HG02973 (cell line): ENCODE results near the gene RRAGD.

Experiments
- ATAC-seq: cut with Tn5 transposase; IDR thresholded peaks from one replicate; pipeline ENCODE4 v1.9.1; 2021; ENCODE audit warnings: moderate library complexity; ENCODE audit not compliant: unreplicated experiment

The RRAGD gene, protein sequence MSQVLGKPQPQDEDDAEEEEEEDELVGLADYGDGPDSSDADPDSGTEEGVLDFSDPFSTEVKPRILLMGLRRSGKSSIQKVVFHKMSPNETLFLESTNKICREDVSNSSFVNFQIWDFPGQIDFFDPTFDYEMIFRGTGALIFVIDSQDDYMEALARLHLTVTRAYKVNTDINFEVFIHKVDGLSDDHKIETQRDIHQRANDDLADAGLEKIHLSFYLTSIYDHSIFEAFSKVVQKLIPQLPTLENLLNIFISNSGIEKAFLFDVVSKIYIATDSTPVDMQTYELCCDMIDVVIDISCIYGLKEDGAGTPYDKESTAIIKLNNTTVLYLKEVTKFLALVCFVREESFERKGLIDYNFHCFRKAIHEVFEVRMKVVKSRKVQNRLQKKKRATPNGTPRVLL

GRCh38 chr6:89412071-89413005, at the start of gene RRAGD:
TSS of gene RRAGD (minus strand) at chr6:89412273. CDS start at chr6:89411993, 280 bp downstream.
- peak; percentile 62 for ATAC-seq

DNA sequence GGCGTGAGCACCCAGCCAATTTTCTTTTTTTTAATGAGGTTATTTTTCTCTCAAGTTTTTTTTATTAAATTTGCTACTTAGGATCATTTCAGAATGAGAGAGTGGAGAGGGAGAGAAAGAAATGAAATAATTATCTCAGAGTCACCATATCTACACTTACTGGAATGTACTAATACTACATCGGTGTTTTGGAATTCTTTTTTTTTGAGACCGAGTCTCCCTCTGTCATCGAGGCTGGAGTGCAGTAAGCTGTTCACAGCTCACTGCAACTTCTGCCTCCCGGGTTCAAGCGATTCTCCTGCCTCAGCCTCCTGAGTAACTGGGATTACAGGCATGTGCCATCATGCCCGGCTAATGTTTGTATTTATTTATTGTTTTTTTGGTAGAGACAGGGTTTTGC, 48.6 kb upstream of the RRAGD start:
- ATAC-seq: no peak

GRCh38 chr6:89459501-89459900, 47.4 kb upstream of the RRAGD start:
- ATAC-seq: no peak

GRCh38 chr6:89458704-89459103, 46.6 kb upstream of the RRAGD start:
- ATAC-seq: no peak

GRCh38 chr6:89454300-89454699, 42.2 kb upstream of the RRAGD start:
- no peak for ATAC-seq

DNA sequence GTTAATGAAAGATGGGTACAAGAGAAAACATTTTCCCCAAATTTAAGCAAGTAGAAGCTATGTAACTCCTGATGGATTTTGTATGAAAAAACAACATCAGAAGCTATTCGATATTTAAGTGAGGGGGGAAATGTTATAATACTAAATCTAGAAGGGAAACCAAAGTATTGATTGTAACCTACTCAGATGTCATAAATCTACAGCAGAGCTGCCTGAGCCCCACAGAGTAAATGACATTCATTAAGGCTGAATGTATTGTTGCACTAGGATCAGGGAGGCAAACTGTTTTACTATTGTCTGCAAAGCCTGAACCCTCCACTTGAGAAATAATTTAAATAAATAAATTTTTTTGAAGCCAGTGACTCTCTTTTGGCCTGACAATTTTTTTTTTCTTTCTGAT, 40.2 kb upstream of the RRAGD start:
- no peak for ATAC-seq

DNA sequence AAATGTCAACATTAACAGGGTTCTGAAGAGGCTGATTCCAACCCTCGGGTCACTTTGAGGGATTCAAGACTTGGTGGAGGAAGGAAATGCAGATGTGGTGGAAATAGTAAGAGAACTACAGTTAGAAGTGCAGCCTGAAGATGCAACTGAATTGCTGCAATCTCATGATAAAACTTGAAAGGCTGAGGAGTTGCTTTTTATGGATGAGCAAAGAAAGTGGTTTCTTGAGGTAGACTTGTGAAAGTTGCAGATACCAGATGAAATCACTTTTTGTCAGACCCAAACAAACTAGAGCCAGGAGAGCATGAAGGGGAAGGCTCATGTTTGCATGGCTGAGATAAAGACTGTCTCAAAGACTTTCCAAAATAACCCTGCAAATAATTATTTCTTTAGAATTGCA, 37.1 kb upstream of the RRAGD start:
- ATAC-seq: no peak

DNA sequence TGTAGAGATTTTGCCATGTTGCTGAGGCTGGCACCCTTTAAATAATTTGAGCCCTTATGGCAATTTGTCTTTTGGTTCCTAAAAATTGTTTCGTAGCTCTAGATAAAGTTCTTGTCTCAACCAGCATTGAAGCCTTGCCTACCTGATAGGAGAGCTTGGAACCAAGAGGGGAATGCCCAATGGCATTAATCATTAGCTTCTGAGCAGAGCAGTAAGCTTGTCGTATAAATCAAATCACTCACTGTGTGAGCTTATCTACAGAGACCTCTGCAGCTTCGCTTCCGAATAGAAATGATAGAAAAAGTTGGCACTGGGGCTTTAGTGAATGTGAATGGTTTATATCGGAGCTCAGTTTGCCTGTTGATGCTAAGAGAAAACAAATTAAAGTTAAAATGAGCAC, 31.6 kb upstream of the RRAGD start:
- no peak for ATAC-seq

GRCh38 chr6:89440200-89440599, 28.1 kb upstream of the RRAGD start:
- ATAC-seq: no peak

- no peak for ATAC-seq
These were observed 26.9 kb upstream of the RRAGD start for GRCh38 chr6:89439014-89439413.

DNA sequence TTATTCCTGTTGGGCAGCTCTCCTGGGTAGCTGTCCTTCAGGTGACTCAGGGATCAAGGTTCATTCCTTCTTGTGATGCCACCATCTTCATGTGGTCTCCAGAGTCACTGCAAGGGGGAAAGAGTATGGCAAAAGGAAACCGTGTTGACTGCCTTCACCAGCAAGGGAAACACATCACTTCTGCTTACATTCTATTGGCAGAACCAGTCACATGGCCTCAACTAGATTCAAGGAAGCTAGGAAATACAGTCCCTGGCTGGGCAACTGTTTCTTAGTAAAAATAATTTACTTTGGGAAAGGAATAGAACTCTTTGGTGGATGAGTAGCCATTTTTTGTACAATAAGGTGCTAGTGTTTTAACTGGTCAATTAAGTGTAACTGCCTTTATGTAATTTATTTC, 26.2 kb upstream of the RRAGD start:
- no peak for ATAC-seq

GRCh38 chr6:89436226-89436625, 24.2 kb upstream of the RRAGD start:
- no peak for ATAC-seq

DNA sequence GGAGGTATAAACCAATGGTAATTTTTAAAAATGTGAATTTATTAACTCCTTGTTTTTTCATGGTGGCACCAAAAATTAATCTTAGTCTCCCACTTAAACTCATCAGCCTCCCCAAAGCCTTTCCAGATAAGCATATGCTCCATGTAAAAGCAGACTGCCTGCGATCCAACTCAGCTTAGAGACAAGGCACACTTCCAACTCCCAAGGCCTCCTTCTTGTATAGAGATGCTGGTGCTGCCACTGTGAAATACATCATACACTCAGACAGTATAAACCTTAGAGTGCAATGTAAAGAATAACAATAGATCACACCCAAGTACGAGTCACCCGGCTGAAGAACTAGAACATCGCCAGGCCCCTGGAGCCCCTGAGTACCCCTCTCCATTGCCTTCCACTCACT, 22.9 kb upstream of the RRAGD start:
- ATAC-seq: no peak

DNA sequence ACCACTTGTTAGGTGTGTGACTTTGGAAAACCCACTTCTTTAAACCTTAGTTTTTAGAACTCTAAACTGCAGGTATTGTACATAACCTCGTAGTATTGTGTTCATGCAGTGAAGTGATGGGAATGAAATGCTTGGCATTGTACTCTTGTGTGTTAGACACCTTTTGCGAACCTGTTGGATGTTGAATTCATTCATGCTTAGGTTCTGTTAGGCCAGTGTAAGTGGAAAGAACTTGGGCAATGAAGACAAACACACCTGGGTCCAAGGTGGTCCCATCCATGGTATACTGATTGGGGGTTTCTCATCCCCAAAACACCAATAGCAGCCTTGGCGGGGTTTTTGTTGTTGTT, 22.1 kb upstream of the RRAGD start:
- ATAC-seq: no peak

DNA sequence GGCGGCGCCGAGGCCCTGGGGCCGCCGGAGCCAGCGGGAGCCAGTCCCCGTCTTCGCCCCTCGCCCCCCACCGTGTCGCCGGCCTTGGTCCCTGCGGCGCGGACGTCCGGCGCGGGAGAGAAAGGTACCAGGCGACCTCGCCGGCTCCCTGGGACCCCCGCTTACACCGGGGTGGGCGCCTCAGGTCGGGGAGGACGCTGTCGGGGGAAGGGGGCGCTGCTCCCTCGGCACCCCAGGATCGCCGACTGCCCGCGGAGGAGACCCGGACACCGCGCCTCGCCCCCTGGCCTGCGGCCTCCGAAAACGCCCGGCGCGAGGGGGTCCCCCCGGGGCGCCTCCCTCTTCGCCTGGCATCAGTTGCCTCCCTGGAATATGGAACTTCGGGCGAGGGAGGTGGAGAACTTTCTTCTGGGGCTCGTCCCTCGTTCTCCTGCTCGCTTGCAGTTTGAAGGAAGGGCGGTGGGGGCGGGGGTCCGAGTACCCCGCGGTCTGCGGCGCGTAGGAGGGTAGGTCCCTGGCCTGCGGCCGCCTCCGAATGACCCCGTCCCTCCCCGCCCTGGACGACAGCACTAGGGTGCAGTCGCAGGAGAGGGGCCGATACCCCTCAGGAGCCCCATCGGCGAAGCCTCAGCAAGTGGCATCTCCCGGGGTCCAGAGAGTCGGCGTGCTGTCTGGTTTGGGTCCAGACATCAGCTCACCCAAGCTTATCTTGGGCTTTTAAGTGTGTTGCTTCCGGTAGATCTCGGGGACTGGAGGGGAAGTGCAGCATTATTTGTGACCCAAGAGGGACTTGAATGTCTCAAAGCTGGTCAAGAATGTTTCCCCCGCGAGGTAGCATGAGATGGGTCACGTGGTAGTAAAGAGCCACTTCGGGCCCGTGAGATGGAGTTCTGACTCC, 21.4 kb upstream of the RRAGD start:
- peak; percentile 39 for ATAC-seq

DNA sequence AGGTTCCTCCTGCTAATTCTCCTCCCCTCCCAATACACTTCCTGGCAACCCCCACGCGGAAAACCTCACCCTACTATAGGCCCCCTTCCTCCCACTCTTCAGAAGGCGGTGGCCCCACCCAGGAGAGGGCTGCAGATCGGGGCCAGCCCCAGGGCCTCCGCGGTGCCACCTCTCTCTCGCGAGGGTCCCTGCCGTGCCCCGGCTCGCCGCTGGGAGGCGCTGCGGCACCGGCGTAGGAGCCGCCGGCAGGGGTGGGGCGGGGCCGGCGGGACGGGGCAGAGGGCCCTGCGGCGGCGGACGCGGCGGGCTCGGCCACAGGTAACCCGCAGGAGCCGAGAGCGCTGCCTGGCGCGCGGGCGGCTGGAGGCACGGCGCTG, 20.8 kb upstream of the RRAGD start, which contains the start of gene ANKRD6:
Gene ANKRD6 (plus strand): TSS at position 278 of the 377 bp plus-strand sequence. CDS start 133,825 bp downstream, outside the sequence.
- ATAC-seq: peak; percentile 86

GRCh38 chr6:89430201-89430962, 18.3 kb upstream of the RRAGD start:
- no peak for ATAC-seq

- no peak for ATAC-seq
These were observed 4.7 kb upstream of the RRAGD start for GRCh38 chr6:89416796-89417195.

GRCh38 chr6:89415185-89415584, 3.1 kb upstream of the RRAGD start:
- no peak for ATAC-seq

GRCh38 chr6:89414215-89414614, 2.1 kb upstream of the RRAGD start:
- no peak for ATAC-seq
